IMR-90 (cell line): ENCODE measurements around the gene MRPL38. TPM values are rescaled to one million over a fixed set of nuclear protein-coding genes. Genes with fewer than 3 reads are reported as not detected.

Experiments used
- ATAC-seq: fragments of 200-7000 bp; cut with Tn5 transposase; 2 replicates; pipeline ENCODE4 v1.9.1; 2020; ENCODE audit warnings: low read depth, mild to moderate bottlenecking, moderate library complexity
- BruUV-seq: library from RNA; stranded (reverse); fragments of 400-500 nt; replicated peaks from 2 replicates; lab custom pipeline; 2021; lab: Mats Ljungman, UMichigan
- CTCF ChIA-PET: fragments of 300-600 bp; formaldehyde crosslinking; extraction: SDS; loops from one replicate; lab custom pipeline; 2021; ENCODE audit warnings: antibody characterized with exemption; lab: Yijun Ruan, JAX
- POLR2A ChIA-PET: fragments of 300-600 bp; sonication (Branson Sonifier 250); formaldehyde crosslinking; loops from one replicate; lab custom pipeline; 2022; ENCODE audit warnings: antibody characterized with exemption; ENCODE audit not compliant: unreplicated experiment; lab: Charles Lee
- DNase-seq: peaks from one replicate; pipeline ENCODE4 v3.0.0; 2013
- H2AFZ ChIP-seq: replicated peaks from 2 replicates; pipeline ENCODE3; 2013; ENCODE audit warnings: low read length, mild to moderate bottlenecking; ENCODE audit not compliant: poor library complexity
- H2AK5ac ChIP-seq: 2 replicates; pipeline ENCODE4 v1.6.1; 2013; ENCODE audit warnings: low read depth, low read length, inconsistent platforms
- H2AK9ac ChIP-seq: replicated peaks from 2 replicates; pipeline ENCODE3; 2013; ENCODE audit warnings: mild to moderate bottlenecking, low read depth, low read length, moderate library complexity; ENCODE audit not compliant: poor library complexity
- H2BK120ac ChIP-seq: 2 replicates; pipeline ENCODE4 v1.6.1; 2013; ENCODE audit warnings: low read depth, low read length, inconsistent platforms
- H2BK15ac ChIP-seq: 3 replicates; pipeline ENCODE4 v1.6.1; 2013; ENCODE audit warnings: low read depth, low read length, inconsistent platforms
- H2BK20ac ChIP-seq: 2 replicates; pipeline ENCODE4 v1.6.1; 2013; ENCODE audit warnings: low read depth, mild to moderate bottlenecking, inconsistent platforms, low read length, moderate library complexity
- H2BK5ac ChIP-seq: 2 replicates; pipeline ENCODE4 v1.6.1; 2013; ENCODE audit warnings: mild to moderate bottlenecking, low read depth, low read length, inconsistent platforms; ENCODE audit not compliant: poor library complexity, severe bottlenecking
- H3K14ac ChIP-seq: replicated peaks from 2 replicates; pipeline ENCODE4 v1.6.1; 2013; ENCODE audit warnings: low read depth, low read length, inconsistent platforms
- H3K18ac ChIP-seq: 2 replicates; pipeline ENCODE4 v1.6.1; 2013; ENCODE audit warnings: low read depth, low read length, control low read depth
- H3K23ac ChIP-seq: 2 replicates; pipeline ENCODE4 v1.6.1; 2013; ENCODE audit warnings: low read depth, low read length, inconsistent platforms
- H3K27ac ChIP-seq: 2 replicates; pipeline ENCODE4 v1.5.1; 2013; ENCODE audit warnings: mild to moderate bottlenecking, control low read depth, low read length; ENCODE audit not compliant: insufficient read depth
- H3K27me3 ChIP-seq: 2 replicates; pipeline ENCODE4 v1.6.1; 2013; ENCODE audit warnings: low read length; ENCODE audit not compliant: control insufficient read depth, insufficient read depth
- H3K36me3 ChIP-seq: 2 replicates; pipeline ENCODE4 v1.6.1; 2013; ENCODE audit warnings: low read length, mixed read lengths; ENCODE audit not compliant: control insufficient read depth, insufficient read depth
- H3K4ac ChIP-seq: 2 replicates; pipeline ENCODE4 v1.6.1; 2013; ENCODE audit warnings: low read depth, low read length, inconsistent platforms
- H3K4me1 ChIP-seq: 2 replicates; pipeline ENCODE4 v1.6.1; 2013; ENCODE audit warnings: low read length, mixed read lengths; ENCODE audit not compliant: control insufficient read depth, insufficient read depth
- H3K4me2 ChIP-seq: 2 replicates; pipeline ENCODE4 v1.6.1; 2013; ENCODE audit warnings: low read depth, mild to moderate bottlenecking, control low read depth, low read length, moderate library complexity
- H3K4me3 ChIP-seq: 2 replicates; pipeline ENCODE4 v1.5.1; 2013; ENCODE audit warnings: low read depth, mild to moderate bottlenecking, control low read depth, low read length, moderate library complexity; ENCODE audit not compliant: insufficient read depth
- H3K56ac ChIP-seq: 2 replicates; pipeline ENCODE4 v1.6.1; 2013; ENCODE audit warnings: low read length, inconsistent platforms; ENCODE audit not compliant: insufficient read depth; ENCODE audit errors: extremely low read depth
- H3K79me1 ChIP-seq, 2 experiments: 2 replicates each; pipeline ENCODE4 v1.6.1; 2013; ENCODE audit warnings: low read length in 2 of 2, inconsistent platforms in 1 of 2, low read depth in 1 of 2
- H3K9ac ChIP-seq: 2 replicates; pipeline ENCODE4 v1.6.1; 2013; ENCODE audit warnings: low read depth, low read length, control low read depth
- H3K9me1 ChIP-seq: 2 replicates; pipeline ENCODE4 v1.6.1; 2013; ENCODE audit warnings: low read length, inconsistent platforms; ENCODE audit not compliant: insufficient read depth
- H3K9me3 ChIP-seq: 2 replicates; pipeline ENCODE4 v1.6.1; 2013; ENCODE audit warnings: low read length; ENCODE audit not compliant: control insufficient read depth, insufficient read depth
- H4K20me1 ChIP-seq: 2 replicates; pipeline ENCODE4 v1.6.1; 2013; ENCODE audit warnings: low read length, inconsistent platforms; ENCODE audit not compliant: insufficient read depth
- H4K5ac ChIP-seq: 2 replicates; pipeline ENCODE4 v1.6.1; 2013; ENCODE audit warnings: mild to moderate bottlenecking, low read depth, low read length, control low read depth
- H4K8ac ChIP-seq, 2 experiments: 2 replicates each; pipeline ENCODE4 v1.6.1; 2013; ENCODE audit warnings: low read depth in 2 of 2, low read length in 2 of 2, control low read depth in 1 of 2, inconsistent platforms in 1 of 2
- H4K91ac ChIP-seq: 2 replicates; pipeline ENCODE4 v1.6.1; 2013; ENCODE audit warnings: low read depth, low read length, inconsistent platforms; ENCODE audit not compliant: insufficient read depth
- BHLHE40 ChIP-seq: fragments of 150-350 bp; IDR thresholded peaks from 2 replicates; pipeline ENCODE4 v1.6.1; 2016; ENCODE audit warnings: mild to moderate bottlenecking, low read depth, low read length
- FOS ChIP-seq: fragments of 150-350 bp; IDR thresholded peaks from 2 replicates; pipeline ENCODE4 v1.6.1; 2016; ENCODE audit warnings: low read depth, low read length
- MXI1 ChIP-seq: IDR thresholded peaks from 2 replicates; pipeline ENCODE4 v1.6.1; 2012; ENCODE audit warnings: low read depth, mild to moderate bottlenecking, low read length, moderate library complexity, borderline replicate concordance
- RAD21 ChIP-seq: IDR thresholded peaks from 2 replicates; pipeline ENCODE4 v1.6.1; 2012; ENCODE audit warnings: low read length, improper control_type of control experiment
- RFX5 ChIP-seq: IDR thresholded peaks from 2 replicates; pipeline ENCODE4 v1.8.0; 2012; ENCODE audit warnings: low read depth, mild to moderate bottlenecking, low read length, moderate library complexity
- USF2 ChIP-seq: fragments of 150-350 bp; IDR thresholded peaks from 2 replicates; pipeline ENCODE4 v1.6.1; 2017; ENCODE audit warnings: mild to moderate bottlenecking, antibody characterized with exemption, low read length, low read depth
- WGBS, 2 experiments: methylation state at CpG; one replicate each; pipeline versions ENCODE4 v1.1.5 to v1.1.7; 2013; ENCODE audit warnings: missing lambda C conversion rate in 2 of 2; ENCODE audit not compliant: insufficient read length in 1 of 2; ENCODE audit errors: extremely low coverage in 2 of 2; 5-methylcytosine and 5-hydroxymethylcytosine counted together
- dilution Hi-C: fragments of 300-500 bp; cut with HindIII; formaldehyde crosslinking; loops from one replicate; pipeline ENCODE4 v1.14.3; 2018; ENCODE audit warnings: low sequenced_read_pairs; ENCODE audit not compliant: unreplicated experiment
- in situ Hi-C: fragments of 300-500 bp; cut with MboI; formaldehyde crosslinking; loops from 3 replicates; pipeline ENCODE4 v1.14.3; 2019; ENCODE audit warnings: low sequenced_read_pairs, inconsistent platforms, mixed read lengths
- intact Hi-C: fragments of 100-400 bp; cut with micrococcal nuclease; formaldehyde crosslinking; loops from 2 replicates; pipeline ENCODE4 v1.10.0; 2022
- polyA plus RNA-seq, 3 experiments: library from polyadenylated mRNA; depleted of rRNA; stranded (reverse); fragments of >200 nt; gene quantifications; 2 replicates each; pipeline ENCODE4 v1.2.3, GENCODE V29; 2012; ENCODE audit warnings: low replicate concordance in 1 of 3
- total RNA-seq: library from RNA; depleted of rRNA; stranded (reverse); fragments of >200 nt; gene quantifications from 2 replicates; pipeline ENCODE4 v1.2.3, GENCODE V29; 2012

Gene MRPL38
- total and polyA plus RNA-seq, 2 of the 4 experiments (the other 2 are of a cell fraction): 13.3 to 42.5 TPM

GRCh38 chr17:75897160-75898019 is 7.3 kb downstream of the MRPL38 start:
- Histone ChIP-seq H4K91ac (peak overlapping the region; percentile 51), H3K4me2 (peak overlapping the region; percentile 80), H3K27ac (peak overlapping the region; percentile 72), H3K9me1 (peaks cover 10% of the 10 kb centered on the region; the same call in 1 of the 2 replicates), H3K56ac (no peak overlapping the region), H3K27me3 (no peaks in the 10 kb centered on the region), H4K5ac (peak overlapping the region; percentile 89), H4K8ac (peak overlapping the region; percentile 23 to 93; a peak in 3 of 4 replicates), H3K23ac (peak overlapping the region; percentile 59; the same call in 1 of the 2 replicates), H3K79me1 (peaks cover 9 to 38% of the 10 kb centered on the region in 2 experiments), H2BK20ac (no peak overlapping the region), H3K36me3 (peaks cover 27% of the 10 kb centered on the region), H3K14ac (no peak overlapping the region; the same call in 1 of the 2 replicates), H2AK9ac (peak overlapping the region; percentile 99), H3K4ac (peak overlapping the region; percentile 83), H3K9me3 (no peaks in the 10 kb centered on the region), H2AFZ (peak overlapping the region; percentile 93), H2BK15ac (no peak overlapping the region), H3K18ac (no peak overlapping the region), H3K9ac (peak overlapping the region; percentile 65), H2AK5ac (peak overlapping the region; percentile 57), H3K4me1 (peaks cover 7% of the 10 kb centered on the region; the same call in 1 of the 2 replicates), H2BK120ac (no peak overlapping the region), H4K20me1 (no peaks in the 10 kb centered on the region), H2BK5ac (peak overlapping the region; percentile 67), H3K4me3 (peak overlapping the region; percentile 48)
- 32% methylated on average over 21 of the region's 37 CpGs; no CpG with 5 or more reads in 1 of the 2 experiments for WGBS, 2 experiments
- CTCF ChIA-PET: interaction anchor here (0.5 to 1.7 kb wide), 3 partner anchors 18 to 42 kb away, joined by 3 to 7 read pairs (median 4); partner anchors contain the start of gene WBP2
- no peak for ATAC-seq
- dilution Hi-C loops: no loop called here
- no TSS peak for BruUV-seq
- in situ Hi-C loops: no loop called here
- DNase-seq: no peak
- intact Hi-C loops: no loop called here
- TF ChIP-seq USF2 (no peak), RAD21 (no peak), MXI1 (no peak), FOS (no peak), BHLHE40 (no peak), RFX5 (no peak)
- POLR2A ChIA-PET: interaction anchor here (1.8 kb wide), 1 partner anchor 117 kb away, joined by 7 read pairs; no protein-coding TSS in a partner anchor
